PC-3 (cell line): ENCODE measurements around the gene YWHAH. TPM values are rescaled to one million over a fixed set of nuclear protein-coding genes. Genes with fewer than 3 reads are reported as not detected.

Source experiments
- ATAC-seq: fragments of 200-7000 bp; cut with Tn5 transposase; 2 replicates; pipeline ENCODE4 v1.9.1; 2020; ENCODE audit warnings: mild to moderate bottlenecking, moderate library complexity
- BruUV-seq: library from RNA; stranded (reverse); fragments of 400-500 nt; replicated peaks from 2 replicates; lab custom pipeline; 2021; lab: Mats Ljungman, UMichigan
- CTCF ChIA-PET: fragments of 300-600 bp; sonication (Branson Sonifier 250); formaldehyde crosslinking; loops from one replicate; lab custom pipeline; 2022; ENCODE audit warnings: antibody characterized with exemption; lab: Charles Lee
- POLR2A ChIA-PET: fragments of 300-600 bp; sonication (Branson Sonifier 250); formaldehyde crosslinking; loops from one replicate; lab custom pipeline; 2022; ENCODE audit warnings: antibody characterized with exemption; ENCODE audit not compliant: unreplicated experiment; lab: Charles Lee
- DNase-seq: peaks from one replicate; pipeline ENCODE4 v3.0.0-alpha.2; 2015
- H2AFZ ChIP-seq: fragments of 300-600 bp; sonication (generic); 2 replicates; pipeline ENCODE4 v1.6.0; 2016; ENCODE audit warnings: antibody characterized with exemption, low read length
- H3F3A ChIP-seq: fragments of 300-600 bp; sonication (generic); one replicate; pipeline ENCODE4 v1.6.0; 2017; ENCODE audit warnings: antibody characterized with exemption, low read length, control low read depth, mild to moderate bottlenecking; ENCODE audit not compliant: unreplicated experiment
- H3K27ac ChIP-seq: fragments of 300-600 bp; sonication (generic); 2 replicates; pipeline ENCODE4 v1.5.1; 2016; ENCODE audit warnings: mild to moderate bottlenecking, low read length
- H3K27me3 ChIP-seq: fragments of 300-600 bp; sonication (generic); 2 replicates; pipeline ENCODE4 v1.6.1; 2016; ENCODE audit warnings: low read length, mixed read lengths
- H3K36me3 ChIP-seq: fragments of 300-600 bp; sonication (generic); 2 replicates; pipeline ENCODE4 v1.6.1; 2016; ENCODE audit warnings: low read depth, mixed run types, low read length, mixed read lengths
- H3K4me1 ChIP-seq: fragments of 300-600 bp; sonication (generic); 2 replicates; pipeline ENCODE4 v1.5.1; 2016; ENCODE audit warnings: low read length; ENCODE audit not compliant: insufficient read depth
- H3K4me2 ChIP-seq: fragments of 300-600 bp; sonication (generic); 2 replicates; pipeline ENCODE4 v1.6.0; 2016; ENCODE audit warnings: low read length
- H3K4me3 ChIP-seq: fragments of 300-600 bp; sonication (generic); 2 replicates; pipeline ENCODE4 v1.5.1; 2016; ENCODE audit warnings: mild to moderate bottlenecking, low read length, mixed read lengths
- H3K79me2 ChIP-seq: fragments of 300-600 bp; sonication (generic); 2 replicates; pipeline ENCODE4 v1.6.1; 2017; ENCODE audit warnings: low read length, mixed read lengths
- H3K9ac ChIP-seq: fragments of 300-600 bp; sonication (generic); 2 replicates; pipeline ENCODE4 v1.6.0; 2016; ENCODE audit warnings: mild to moderate bottlenecking, low read length
- H3K9me2 ChIP-seq: fragments of 300-600 bp; sonication (generic); replicated peaks from 2 replicates; pipeline ENCODE4 v1.6.1; 2016; ENCODE audit warnings: mixed run types, low read length, mixed read lengths
- H3K9me3 ChIP-seq: fragments of 300-600 bp; sonication (generic); 2 replicates; pipeline ENCODE4 v1.6.1; 2016; ENCODE audit warnings: low read length, mixed read lengths
- H4K20me1 ChIP-seq: fragments of 300-600 bp; sonication (generic); 2 replicates; pipeline ENCODE4 v1.6.1; 2016; ENCODE audit warnings: low read length, mixed read lengths
- EZH2 ChIP-seq: fragments of 300-600 bp; sonication (generic); IDR thresholded peaks from one replicate; pipeline ENCODE4 v1.6.1; 2017; ENCODE audit warnings: antibody characterized with exemption, mild to moderate bottlenecking, low read length; ENCODE audit not compliant: unreplicated experiment
- EZH2phosphoT487 ChIP-seq: fragments of 300-600 bp; sonication (generic); IDR thresholded peaks from 2 replicates; pipeline ENCODE4 v1.6.1; 2018; ENCODE audit warnings: mild to moderate bottlenecking, antibody characterized with exemption, low read length, borderline replicate concordance
- intact Hi-C: fragments of 100-400 bp; cut with micrococcal nuclease; formaldehyde crosslinking; loops from 2 replicates; pipeline ENCODE4 v1.9.0; 2023
- total RNA-seq: library from RNA; depleted of rRNA; stranded (reverse); fragments of >200 nt; gene quantifications from 2 replicates; pipeline ENCODE4 v1.2.3, GENCODE V29; 2014
- TF ChIP-seq, protein P1 (sequence below): fragments of 300-600 bp; sonication (generic); conservative IDR thresholded peaks from 2 replicates; pipeline ENCODE4 v1.5.1; 2017; ENCODE audit warnings: antibody characterized with exemption, low read depth, mild to moderate bottlenecking, low read length

The YWHAH gene
- total RNA-seq, 1 experiment from 2014 or later: 75.0 TPM

DNA sequence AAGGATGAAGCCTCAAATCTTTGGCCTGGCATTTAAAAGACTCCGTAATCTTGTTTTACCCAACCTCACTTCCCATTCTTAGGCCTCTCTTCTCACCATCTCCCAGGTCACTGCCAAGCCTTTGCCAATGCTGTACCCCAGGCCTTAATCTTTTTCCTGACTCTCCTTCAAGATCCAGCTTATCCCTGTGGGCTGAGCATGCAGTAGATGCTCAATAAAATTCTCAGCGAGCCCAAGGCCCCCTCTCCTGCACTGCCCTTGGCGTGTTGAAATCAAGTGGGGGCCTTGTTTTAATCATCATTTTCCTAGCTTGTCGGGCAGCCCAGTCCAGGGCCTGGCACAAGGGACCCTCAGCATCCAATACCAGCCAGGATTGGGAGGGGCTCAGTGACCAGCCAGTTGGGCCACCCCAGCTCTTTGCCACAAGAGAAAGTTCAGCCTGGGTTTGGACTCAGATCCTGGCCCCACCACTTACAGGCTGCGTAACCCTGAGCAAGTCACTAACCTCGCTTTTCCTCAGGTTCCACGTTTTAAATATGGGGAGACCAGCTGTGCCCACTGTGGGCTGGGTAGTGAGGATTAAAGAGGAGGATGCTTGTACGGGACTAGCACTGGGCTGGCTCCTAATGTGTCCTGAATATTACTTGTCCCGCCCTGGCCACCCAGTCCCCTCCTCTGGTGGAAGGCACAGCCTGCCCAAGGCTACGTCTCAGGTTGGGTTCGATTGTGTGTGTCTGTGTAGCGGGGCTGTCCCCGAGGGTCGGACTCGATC lies 943 bp upstream of the YWHAH start:
- TSS peak; percentile 49 for BruUV-seq
- Histone ChIP-seq H3K4me3 (peak overlapping the region; percentile 65), H3K4me2 (peak overlapping the region; percentile 83), H3K4me1 (peaks cover 20% of the 10 kb centered on the region), H3K9me2 (no peaks in the 10 kb centered on the region), H3K79me2 (peaks cover 37% of the 10 kb centered on the region), H3K9ac (peak overlapping the region; percentile 81), H2AFZ (peak overlapping the region; percentile 76), H3K27ac (peak overlapping the region; percentile 80), H3K36me3 (peaks cover 11% of the 10 kb centered on the region), H3K9me3 (no peaks in the 10 kb centered on the region), H3F3A (no peaks in the 10 kb centered on the region), H3K27me3 (no peaks in the 10 kb centered on the region), H4K20me1 (peaks cover 27% of the 10 kb centered on the region)
- ATAC-seq (no peak), DNase-seq (no peak)
- TF ChIP-seq EZH2 (no peak), EZH2phosphoT487 (no peak)
- TF ChIP-seq, protein P1, sequence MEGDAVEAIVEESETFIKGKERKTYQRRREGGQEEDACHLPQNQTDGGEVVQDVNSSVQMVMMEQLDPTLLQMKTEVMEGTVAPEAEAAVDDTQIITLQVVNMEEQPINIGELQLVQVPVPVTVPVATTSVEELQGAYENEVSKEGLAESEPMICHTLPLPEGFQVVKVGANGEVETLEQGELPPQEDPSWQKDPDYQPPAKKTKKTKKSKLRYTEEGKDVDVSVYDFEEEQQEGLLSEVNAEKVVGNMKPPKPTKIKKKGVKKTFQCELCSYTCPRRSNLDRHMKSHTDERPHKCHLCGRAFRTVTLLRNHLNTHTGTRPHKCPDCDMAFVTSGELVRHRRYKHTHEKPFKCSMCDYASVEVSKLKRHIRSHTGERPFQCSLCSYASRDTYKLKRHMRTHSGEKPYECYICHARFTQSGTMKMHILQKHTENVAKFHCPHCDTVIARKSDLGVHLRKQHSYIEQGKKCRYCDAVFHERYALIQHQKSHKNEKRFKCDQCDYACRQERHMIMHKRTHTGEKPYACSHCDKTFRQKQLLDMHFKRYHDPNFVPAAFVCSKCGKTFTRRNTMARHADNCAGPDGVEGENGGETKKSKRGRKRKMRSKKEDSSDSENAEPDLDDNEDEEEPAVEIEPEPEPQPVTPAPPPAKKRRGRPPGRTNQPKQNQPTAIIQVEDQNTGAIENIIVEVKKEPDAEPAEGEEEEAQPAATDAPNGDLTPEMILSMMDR: no peak
- ChIA-PET CTCF (no interaction called here), POLR2A (no interaction called here)
- intact Hi-C loops: no loop called here

DNA sequence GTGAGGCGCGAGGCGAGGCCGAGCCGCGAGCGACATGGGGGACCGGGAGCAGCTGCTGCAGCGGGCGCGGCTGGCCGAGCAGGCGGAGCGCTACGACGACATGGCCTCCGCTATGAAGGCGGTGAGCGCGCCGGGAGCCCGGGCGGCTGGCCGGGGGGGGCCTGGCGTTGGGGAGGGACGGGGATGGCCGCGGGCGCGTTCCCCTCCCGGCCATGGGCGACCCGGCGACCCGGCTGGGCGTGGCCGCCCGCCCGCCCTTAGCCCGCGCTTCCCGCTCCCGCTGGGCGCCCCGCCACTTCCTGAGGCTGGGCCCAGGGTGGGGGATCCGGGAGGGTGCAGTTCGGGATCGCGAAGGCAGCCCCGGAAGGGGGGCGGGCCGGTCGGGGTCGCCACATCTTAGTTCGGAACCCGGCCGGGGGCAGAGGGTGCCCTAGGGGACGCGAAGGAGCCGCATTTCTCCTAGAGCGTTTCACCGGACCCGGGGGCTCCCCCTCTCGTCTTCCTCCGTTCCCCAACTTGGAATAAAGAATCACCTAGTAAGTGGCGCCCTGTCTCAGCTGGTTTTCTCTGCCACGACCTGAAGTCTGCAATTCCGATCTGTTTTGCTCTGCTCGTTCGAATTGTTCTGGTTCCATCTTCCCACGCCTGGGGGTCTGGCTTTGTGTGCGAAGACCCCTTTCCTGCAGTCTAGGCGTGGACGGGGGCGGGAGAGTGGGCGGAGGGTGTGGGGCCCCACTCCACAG lies 536 bp downstream of the YWHAH start:
- CTCF ChIA-PET: interaction anchor here (1.6 kb wide), 1 partner anchor 74 kb away, joined by 6 read pairs; no protein-coding TSS in a partner anchor
- peaks cover 20% of the 10 kb centered on the region for H3K4me1 ChIP-seq

More for the DNA sequence above, 536 bp downstream of the YWHAH start:
- Histone ChIP-seq H3K36me3 (peaks cover 11% of the 10 kb centered on the region), H3K9me2 (no peaks in the 10 kb centered on the region), H4K20me1 (peaks cover 27% of the 10 kb centered on the region), H3K9ac (peak overlapping the region; percentile 96), H3K79me2 (peaks cover 51% of the 10 kb centered on the region), H3K9me3 (no peaks in the 10 kb centered on the region), H2AFZ (peak overlapping the region; percentile 13; the same call in 1 of the 2 replicates), H3F3A (no peaks in the 10 kb centered on the region), H3K4me2 (peak overlapping the region; percentile 97), H3K27ac (peak overlapping the region; percentile 80), H3K4me3 (peak overlapping the region; percentile 100), H3K27me3 (no peaks in the 10 kb centered on the region)
- TF ChIP-seq, protein P1: no peak
- TF ChIP-seq EZH2phosphoT487: no peak
- no peak for TF ChIP-seq EZH2
- intact Hi-C loops: loop anchor here (2.0 to 5.0 kb wide), 2 partner anchors 74 to 193 kb away; partner anchors contain the start of genes DEPDC5 and PRR14L
- peak; percentile 31 for ATAC-seq
- BruUV-seq: TSS peak; percentile 65
- POLR2A ChIA-PET: no interaction called here
- peak; percentile 17 for DNase-seq
